SK-N-SH treated with all-trans-retinoic acid at 6 μM for 48 hours (cell line): Measurements from ENCODE around the gene KIF7.

Experiments
- ATAC-seq: fragments of 200-7000 bp; cut with Tn5 transposase; 3 replicates; pipeline ENCODE4 v1.9.1; 2020; ENCODE audit warnings: mild to moderate bottlenecking, moderate library complexity
- ARNTL ChIP-seq: fragments of 450-650 bp; formaldehyde crosslinking; IDR thresholded peaks from 2 replicates; pipeline ENCODE4 v1.5.0; 2020; ENCODE audit warnings: low read depth, mild to moderate bottlenecking, moderate library complexity, borderline replicate concordance
- CSDC2 ChIP-seq: fragments of 250-450 bp; sonication (Bioruptor Pico); IDR thresholded peaks from 2 replicates; pipeline ENCODE4 v1.5.0; 2020; ENCODE audit warnings: mild to moderate bottlenecking, moderate library complexity
- ESRRG ChIP-seq: fragments of 250-450 bp; sonication (Bioruptor Pico); IDR thresholded peaks from 2 replicates; pipeline ENCODE4 v1.6.1; 2021; ENCODE audit warnings: mild to moderate bottlenecking
- GLIS3 ChIP-seq: fragments of 250-450 bp; sonication (Bioruptor Pico); IDR thresholded peaks from 2 replicates; pipeline ENCODE4 v1.5.0; 2020; ENCODE audit warnings: mild to moderate bottlenecking, moderate library complexity
- ISL1 ChIP-seq: fragments of 250-450 bp; sonication (Bioruptor Pico); IDR thresholded peaks from 2 replicates; pipeline ENCODE4 v2.1.2; 2022; ENCODE audit warnings: mild to moderate bottlenecking, moderate library complexity
- PATZ1 ChIP-seq: fragments of 250-450 bp; sonication (Bioruptor Pico); IDR thresholded peaks from 2 replicates; pipeline ENCODE4 v1.8.0; 2020; ENCODE audit warnings: mild to moderate bottlenecking, moderate library complexity, borderline replicate concordance
- PPARA ChIP-seq: fragments of 250-450 bp; sonication (Bioruptor Pico); IDR thresholded peaks from 2 replicates; pipeline ENCODE4 v1.5.0; 2020; ENCODE audit warnings: mild to moderate bottlenecking, borderline replicate concordance
- SNAI2 ChIP-seq: fragments of 250-450 bp; sonication (Bioruptor Pico); IDR thresholded peaks from 2 replicates; pipeline ENCODE4 v1.5.0; 2020; ENCODE audit warnings: mild to moderate bottlenecking, moderate library complexity
- TCF4 ChIP-seq: fragments of 250-450 bp; sonication (Bioruptor Pico); IDR thresholded peaks from 2 replicates; pipeline ENCODE4 v1.8.0; 2021; ENCODE audit warnings: mild to moderate bottlenecking, moderate library complexity, borderline replicate concordance
- TOX ChIP-seq: fragments of 250-450 bp; sonication (Bioruptor Pico); IDR thresholded peaks from 2 replicates; pipeline ENCODE4 v1.8.0; 2021; ENCODE audit warnings: mild to moderate bottlenecking, moderate library complexity, borderline replicate concordance
- TSHZ2 ChIP-seq: fragments of 250-450 bp; sonication (Bioruptor Pico); IDR thresholded peaks from 2 replicates; pipeline ENCODE4 v1.5.0; 2020; ENCODE audit warnings: mild to moderate bottlenecking, moderate library complexity
- ZFP3 ChIP-seq: fragments of 250-450 bp; sonication (Bioruptor Pico); IDR thresholded peaks from 2 replicates; pipeline ENCODE4 v1.5.0; 2020; ENCODE audit warnings: mild to moderate bottlenecking, moderate library complexity
- ZFP30 ChIP-seq: fragments of 450-650 bp; formaldehyde crosslinking; IDR thresholded peaks from 2 replicates; pipeline ENCODE4 v1.5.0; 2022; ENCODE audit warnings: mild to moderate bottlenecking, moderate library complexity
- ZNF565 ChIP-seq: fragments of 450-650 bp; formaldehyde crosslinking; conservative IDR thresholded peaks from 2 replicates; pipeline ENCODE4 v1.5.0; 2020; ENCODE audit warnings: low read depth, mild to moderate bottlenecking, moderate library complexity
- ZNF70 ChIP-seq: fragments of 450-650 bp; formaldehyde crosslinking; IDR thresholded peaks from 2 replicates; pipeline ENCODE4 v1.5.0; 2020; ENCODE audit warnings: mild to moderate bottlenecking, moderate library complexity
- ZNF8 ChIP-seq: fragments of 450-650 bp; formaldehyde crosslinking; IDR thresholded peaks from 2 replicates; pipeline ENCODE4 v1.5.0; 2020; ENCODE audit warnings: mild to moderate bottlenecking, moderate library complexity
- TF ChIP-seq, protein P1 (sequence below): fragments of 250-450 bp; sonication (Bioruptor Pico); IDR thresholded peaks from 2 replicates; pipeline ENCODE4 v1.5.1; 2020; ENCODE audit warnings: low read depth, mild to moderate bottlenecking, moderate library complexity
- TF ChIP-seq, protein P2 (sequence below): fragments of 250-450 bp; sonication (Bioruptor Pico); IDR thresholded peaks from 2 replicates; pipeline ENCODE4 v1.5.1; 2021; ENCODE audit warnings: mild to moderate bottlenecking, moderate library complexity
- TF ChIP-seq, protein P3 (sequence below): fragments of 250-450 bp; sonication (Bioruptor Pico); IDR thresholded peaks from 2 replicates; pipeline ENCODE4 v1.8.0; 2021; ENCODE audit warnings: low read depth, mild to moderate bottlenecking, moderate library complexity, borderline replicate concordance

The KIF7 gene

GRCh38 chr15:89633585-89633984, 21.7 kb downstream of the KIF7 start:
- TF ChIP-seq GLIS3 (CRISPR knock-in tag) (no peak), ARNTL (CRISPR knock-in tag) (no peak), SNAI2 (CRISPR knock-in tag) (no peak), ZNF8 (no peak), ESRRG (CRISPR knock-in tag) (no peak), ZNF565 (CRISPR knock-in tag) (no peak), CSDC2 (CRISPR knock-in tag) (no peak), ISL1 (CRISPR knock-in tag) (no peak), TOX (no peak), ZFP30 (CRISPR knock-in tag) (no peak), TCF4 (CRISPR knock-in tag) (no peak), ZNF70 (CRISPR knock-in tag) (no peak), ZFP3 (CRISPR knock-in tag) (no peak)
- TF ChIP-seq, protein P1, sequence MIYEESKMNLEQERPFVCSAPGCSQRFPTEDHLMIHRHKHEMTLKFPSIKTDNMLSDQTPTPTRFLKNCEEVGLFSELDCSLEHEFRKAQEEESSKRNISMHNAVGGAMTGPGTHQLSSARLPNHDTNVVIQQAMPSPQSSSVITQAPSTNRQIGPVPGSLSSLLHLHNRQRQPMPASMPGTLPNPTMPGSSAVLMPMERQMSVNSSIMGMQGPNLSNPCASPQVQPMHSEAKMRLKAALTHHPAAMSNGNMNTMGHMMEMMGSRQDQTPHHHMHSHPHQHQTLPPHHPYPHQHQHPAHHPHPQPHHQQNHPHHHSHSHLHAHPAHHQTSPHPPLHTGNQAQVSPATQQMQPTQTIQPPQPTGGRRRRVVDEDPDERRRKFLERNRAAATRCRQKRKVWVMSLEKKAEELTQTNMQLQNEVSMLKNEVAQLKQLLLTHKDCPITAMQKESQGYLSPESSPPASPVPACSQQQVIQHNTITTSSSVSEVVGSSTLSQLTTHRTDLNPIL (CRISPR knock-in tag): no peak
- TF ChIP-seq, protein P2, sequence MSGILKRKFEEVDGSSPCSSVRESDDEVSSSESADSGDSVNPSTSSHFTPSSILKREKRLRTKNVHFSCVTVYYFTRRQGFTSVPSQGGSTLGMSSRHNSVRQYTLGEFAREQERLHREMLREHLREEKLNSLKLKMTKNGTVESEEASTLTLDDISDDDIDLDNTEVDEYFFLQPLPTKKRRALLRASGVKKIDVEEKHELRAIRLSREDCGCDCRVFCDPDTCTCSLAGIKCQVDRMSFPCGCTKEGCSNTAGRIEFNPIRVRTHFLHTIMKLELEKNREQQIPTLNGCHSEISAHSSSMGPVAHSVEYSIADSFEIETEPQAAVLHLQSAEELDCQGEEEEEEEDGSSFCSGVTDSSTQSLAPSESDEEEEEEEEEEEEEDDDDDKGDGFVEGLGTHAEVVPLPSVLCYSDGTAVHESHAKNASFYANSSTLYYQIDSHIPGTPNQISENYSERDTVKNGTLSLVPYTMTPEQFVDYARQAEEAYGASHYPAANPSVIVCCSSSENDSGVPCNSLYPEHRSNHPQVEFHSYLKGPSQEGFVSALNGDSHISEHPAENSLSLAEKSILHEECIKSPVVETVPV: no peak
- no peak for ATAC-seq

DNA sequence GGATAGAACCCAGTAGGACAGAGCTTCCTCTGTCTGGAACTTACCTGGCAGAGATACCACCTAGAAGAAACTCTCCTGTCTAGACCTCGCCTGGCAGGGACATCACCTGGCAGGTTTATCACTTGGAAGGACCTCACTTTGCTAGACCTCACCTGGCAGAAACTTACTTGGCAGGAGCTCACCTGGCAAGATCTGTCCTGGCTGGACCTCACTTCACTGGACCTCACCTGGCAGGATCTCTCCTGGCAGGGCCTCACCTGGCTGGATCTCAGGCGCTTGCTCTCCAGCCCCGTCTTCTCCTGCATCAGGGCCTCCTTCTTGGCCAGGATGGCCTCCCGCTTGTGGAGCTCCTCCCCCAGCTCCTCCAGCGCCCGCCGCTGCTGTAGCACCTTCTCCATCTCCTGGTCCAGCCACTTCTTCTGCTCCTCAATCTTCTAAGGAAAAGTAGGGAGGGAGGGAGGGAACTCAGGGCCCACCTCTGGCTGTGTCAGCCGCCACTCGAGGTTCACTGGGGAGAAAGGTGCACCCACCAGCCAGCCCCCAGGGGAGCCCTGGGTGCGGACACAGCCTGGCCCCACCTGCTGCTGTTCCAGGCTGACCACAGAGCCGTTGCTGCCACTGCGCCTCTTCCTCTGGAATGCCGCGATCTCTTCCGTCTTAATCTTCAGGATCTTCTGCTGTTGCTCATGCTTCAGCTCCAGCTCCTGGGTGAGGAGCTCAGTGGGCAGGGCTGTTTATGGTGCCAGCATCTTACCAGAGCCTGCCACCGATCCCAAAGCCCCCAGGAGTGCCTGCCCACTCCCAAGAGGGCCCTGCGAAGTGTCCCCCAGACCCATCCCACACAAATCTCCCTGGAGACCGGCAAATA, 22.5 kb downstream of the KIF7 start:
- no peak for TF ChIP-seq ISL1 (CRISPR knock-in tag)
- TF ChIP-seq ZNF8: no peak
- TF ChIP-seq CSDC2 (CRISPR knock-in tag): no peak
- no peak for TF ChIP-seq TOX
- no peak for TF ChIP-seq PATZ1
- TF ChIP-seq, protein P3, sequence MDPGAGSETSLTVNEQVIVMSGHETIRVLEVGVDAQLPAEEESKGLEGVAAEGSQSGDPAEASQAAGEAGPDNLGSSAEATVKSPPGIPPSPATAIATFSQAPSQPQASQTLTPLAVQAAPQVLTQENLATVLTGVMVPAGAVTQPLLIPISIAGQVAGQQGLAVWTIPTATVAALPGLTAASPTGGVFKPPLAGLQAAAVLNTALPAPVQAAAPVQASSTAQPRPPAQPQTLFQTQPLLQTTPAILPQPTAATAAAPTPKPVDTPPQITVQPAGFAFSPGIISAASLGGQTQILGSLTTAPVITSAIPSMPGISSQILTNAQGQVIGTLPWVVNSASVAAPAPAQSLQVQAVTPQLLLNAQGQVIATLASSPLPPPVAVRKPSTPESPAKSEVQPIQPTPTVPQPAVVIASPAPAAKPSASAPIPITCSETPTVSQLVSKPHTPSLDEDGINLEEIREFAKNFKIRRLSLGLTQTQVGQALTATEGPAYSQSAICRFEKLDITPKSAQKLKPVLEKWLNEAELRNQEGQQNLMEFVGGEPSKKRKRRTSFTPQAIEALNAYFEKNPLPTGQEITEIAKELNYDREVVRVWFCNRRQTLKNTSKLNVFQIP (CRISPR knock-in tag): no peak
- TF ChIP-seq ZFP3 (CRISPR knock-in tag): no peak
- TF ChIP-seq ZNF565 (CRISPR knock-in tag): no peak
- no peak for TF ChIP-seq ESRRG (CRISPR knock-in tag)
- TF ChIP-seq PPARA (CRISPR knock-in tag): no peak
- ATAC-seq: no peak

GRCh38 chr15:89631902-89632264, 23.4 kb downstream of the KIF7 start:
- no peak for ATAC-seq
- TF ChIP-seq TOX: no peak
- TF ChIP-seq TSHZ2 (CRISPR knock-in tag): no peak
- no peak for TF ChIP-seq ZNF565 (CRISPR knock-in tag)
